Measurements from ENCODE around the gene ZFP36L1. TPM values are rescaled to one million over a fixed set of nuclear protein-coding genes. Genes with fewer than 3 reads are reported as not detected.
A peak's percentile ranks its signal among the peaks of the same experiment; 100 is the strongest.
"Not testable (repeated sequence)": the region's sequence is repeated elsewhere in the genome, so short reads cannot be mapped to it uniquely, and the experiment has no call there.

The ZFP36L1 gene
- total RNA-seq, 1 donor from 2014 or later: 49.2 TPM

DNA sequence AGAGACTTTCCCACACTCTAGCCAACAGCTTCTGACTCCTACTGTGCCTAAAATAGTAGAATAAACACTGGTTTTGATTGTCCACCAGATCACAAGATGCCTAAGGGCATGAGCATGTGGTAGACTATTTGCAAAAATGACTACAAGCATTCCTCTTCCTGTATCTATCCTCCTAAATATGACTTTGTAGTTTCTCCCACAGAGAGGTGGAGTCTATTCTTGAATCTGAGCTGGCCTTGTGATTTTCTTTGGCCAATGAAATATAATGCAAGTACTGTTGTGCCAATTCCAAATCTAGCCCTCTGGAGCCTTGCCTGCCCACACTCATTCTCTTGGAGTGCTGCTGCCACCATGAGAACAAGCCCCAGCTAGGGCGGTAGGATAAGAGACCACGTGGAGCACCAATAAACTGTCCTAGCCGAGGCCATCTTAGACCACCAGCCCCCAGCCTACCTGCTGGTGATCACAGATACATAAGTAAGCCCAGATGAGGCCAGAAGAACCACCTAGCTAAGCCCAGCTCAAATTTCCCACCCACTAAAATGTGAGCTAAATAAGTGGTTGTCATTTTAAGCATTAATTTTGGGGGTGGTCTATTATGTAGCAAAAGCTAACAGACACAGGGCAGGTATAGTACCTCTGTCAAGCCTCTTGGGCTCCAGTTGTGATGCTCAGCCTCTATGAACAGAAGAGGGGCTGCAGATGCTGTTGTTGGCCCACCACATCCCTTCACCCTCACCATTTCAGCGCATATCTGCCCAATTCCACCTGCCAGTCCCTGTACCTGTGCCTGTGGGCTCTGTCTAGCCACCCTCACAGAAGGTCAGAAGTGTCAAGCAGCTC, 17.9 kb downstream of the ZFP36L1 start:
- no peak for DNase-seq
- intact Hi-C loops (cut with micrococcal nuclease): no loop called here
- no peak for ATAC-seq

- ATAC-seq (no peak), DNase-seq (no peak)
- intact Hi-C loops (cut with micrococcal nuclease): no loop called here
Observed at GRCh38 chr14:68772761-68773381, 20.0 kb downstream of the ZFP36L1 start.

DNA sequence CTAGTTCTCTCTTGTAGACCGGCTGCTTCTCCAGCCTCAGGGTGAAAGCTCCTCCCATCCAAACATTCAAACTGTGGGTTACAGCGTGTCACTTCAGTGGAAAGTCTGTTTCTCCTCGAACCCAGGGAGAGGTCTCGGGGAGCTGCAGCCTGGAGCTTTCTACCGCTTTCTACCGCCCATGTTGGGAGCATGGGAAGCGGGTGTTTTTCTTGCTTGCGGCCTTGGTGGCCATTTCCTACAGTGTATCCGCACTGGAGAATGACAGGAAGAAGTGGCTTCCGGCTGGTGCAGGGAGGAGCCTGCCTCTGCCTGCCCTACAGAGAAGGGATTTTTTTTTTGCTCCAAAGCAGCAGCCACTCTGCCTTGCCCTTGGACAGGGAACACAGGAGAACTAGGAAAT, 21.2 kb downstream of the ZFP36L1 start:
- ATAC-seq (peak; percentile 85), DNase-seq (peak; percentile 67)
- intact Hi-C loops (cut with micrococcal nuclease): no loop called here

DNA sequence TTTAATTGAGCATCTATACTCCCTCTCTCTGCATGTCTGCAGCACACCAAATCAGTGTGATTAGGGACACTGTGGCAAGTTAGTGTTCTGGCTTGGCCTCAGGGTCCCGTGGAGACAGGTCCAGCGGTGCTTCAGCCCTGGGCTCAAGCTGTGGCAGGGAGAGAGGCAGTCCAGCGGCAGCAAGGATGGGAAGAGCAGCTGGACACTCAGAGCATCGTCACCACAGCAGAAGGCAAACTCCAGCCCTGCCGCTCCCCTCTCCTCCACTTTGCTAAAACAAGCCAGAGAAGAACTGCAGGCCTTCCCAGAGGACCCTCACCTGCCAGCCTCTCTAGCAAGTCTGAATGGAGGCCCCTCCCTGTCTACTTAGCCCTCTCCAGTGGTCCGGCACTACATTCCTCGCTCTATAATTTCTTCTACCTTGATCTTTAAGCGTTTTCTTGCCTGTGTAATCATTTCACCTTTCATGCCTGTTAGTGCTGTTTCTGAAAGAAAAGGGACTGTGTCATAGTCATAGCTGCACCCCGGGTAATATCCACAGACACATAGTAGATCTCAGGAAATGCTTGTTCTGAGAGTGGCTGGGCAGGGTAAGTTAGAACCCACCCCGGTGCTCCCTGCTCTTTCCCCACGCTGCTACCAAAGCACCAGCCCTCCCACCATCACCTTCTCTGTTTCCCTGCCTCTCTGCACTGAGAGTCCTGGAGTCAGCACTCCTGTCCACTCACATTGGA, 22.1 kb downstream of the ZFP36L1 start:
- no peak for DNase-seq
- intact Hi-C loops (cut with micrococcal nuclease): no loop called here
- ATAC-seq: no peak

DNA sequence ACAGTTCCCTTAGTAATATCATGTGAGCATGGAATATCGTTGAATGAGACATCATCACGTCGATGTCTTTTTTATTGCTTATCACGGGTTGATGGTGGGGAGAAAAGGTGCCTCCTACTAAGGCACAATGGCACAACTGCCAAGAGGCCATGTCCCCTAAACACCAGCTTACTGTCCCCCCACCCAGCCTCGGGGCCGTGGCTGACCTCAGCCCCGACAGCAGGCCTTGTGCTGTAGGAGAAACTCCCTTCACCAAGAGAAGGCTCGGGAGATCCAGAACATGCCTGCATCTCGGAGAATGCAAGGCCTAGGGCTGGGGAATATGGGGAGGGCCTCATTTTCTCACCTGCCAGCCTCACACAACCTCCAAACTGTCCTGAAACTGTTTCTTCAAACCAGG, 22.8 kb downstream of the ZFP36L1 start:
- ATAC-seq (no peak), DNase-seq (no peak)
- intact Hi-C loops (cut with micrococcal nuclease): no loop called here

- intact Hi-C loops (cut with micrococcal nuclease): no loop called here
- DNase-seq: no peak
- ATAC-seq: no peak
Observed at GRCh38 chr14:68768316-68768715, 24.6 kb downstream of the ZFP36L1 start.

DNA sequence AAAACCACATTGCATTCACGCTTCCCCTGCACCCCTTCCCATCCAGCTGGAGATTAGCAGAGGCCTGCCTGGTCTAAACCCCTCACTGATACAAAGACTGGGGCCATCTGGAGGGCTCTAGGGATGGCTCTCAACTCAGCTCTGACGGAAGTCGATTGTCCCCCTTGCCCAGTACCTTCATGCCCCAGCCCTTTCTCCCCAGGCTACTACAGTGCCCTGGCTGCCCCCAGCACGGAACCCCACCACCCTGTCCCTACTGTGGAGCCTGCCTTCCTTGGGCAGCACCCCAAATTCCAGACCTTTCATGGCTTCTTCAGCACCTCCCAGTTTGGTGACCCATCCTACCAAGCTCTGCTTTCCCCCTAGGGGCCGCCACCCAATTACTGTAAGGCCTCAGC, 25.6 kb downstream of the ZFP36L1 start:
- ATAC-seq: no peak
- intact Hi-C loops (cut with micrococcal nuclease): no loop called here
- no peak for DNase-seq

DNA sequence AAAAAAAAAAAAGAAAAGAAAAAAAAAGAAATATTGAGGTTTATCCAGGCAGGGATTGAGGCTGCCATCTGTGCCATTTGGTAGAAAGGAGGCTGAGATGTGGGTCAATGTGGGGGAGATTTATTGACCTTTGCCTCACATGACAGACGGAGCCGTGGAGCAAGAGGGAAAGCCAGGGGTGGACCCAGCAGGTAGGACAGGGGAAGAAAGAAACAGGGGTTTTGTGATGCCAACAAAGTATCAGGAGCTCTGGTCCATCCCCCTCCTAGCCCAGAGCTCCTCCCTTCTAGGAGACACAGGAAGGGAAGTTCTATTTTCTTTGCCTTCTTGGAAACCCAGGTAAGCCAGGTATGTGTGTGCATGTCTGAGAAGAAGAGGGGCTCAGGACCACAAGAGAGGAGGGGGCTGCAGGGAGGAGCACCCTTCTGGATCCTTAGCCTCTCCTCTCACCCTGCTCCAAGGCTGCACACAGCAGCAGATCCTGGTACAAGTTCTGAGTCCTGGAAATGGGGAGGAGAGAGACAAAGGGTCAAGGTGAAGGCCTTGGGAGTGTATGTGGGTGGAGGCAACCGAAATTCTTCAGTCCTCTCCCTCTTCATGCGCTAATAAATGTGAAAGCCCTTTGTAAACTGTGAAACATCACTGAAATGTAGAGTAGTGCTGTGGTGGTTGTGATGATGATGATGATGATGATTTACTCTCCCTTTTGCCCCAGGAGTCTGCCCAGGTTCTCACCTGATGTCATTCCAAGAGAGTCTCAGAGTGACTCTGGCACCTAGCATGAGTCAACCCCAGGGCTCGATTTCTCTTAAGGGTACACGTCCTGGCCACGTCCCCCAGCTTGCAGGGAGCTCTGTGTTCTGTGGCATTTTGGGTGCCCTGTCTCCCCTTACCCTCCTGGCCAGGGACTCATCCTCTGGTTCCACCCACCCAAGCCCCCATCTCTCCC, 26.3 kb downstream of the ZFP36L1 start:
- intact Hi-C loops (cut with micrococcal nuclease): no loop called here
- ATAC-seq: no peak
- no peak for DNase-seq

GRCh38 chr14:68763843-68764242, 29.0 kb downstream of the ZFP36L1 start:
- ATAC-seq; DNase-seq; intact Hi-C loops (cut with micrococcal nuclease): not testable (repeated sequence)

- intact Hi-C loops (cut with micrococcal nuclease): no loop called here
- DNase-seq: peak; percentile 83
- peak; percentile 93 for ATAC-seq
Observed at GRCh38 chr14:68762953-68763764, 29.7 kb downstream of the ZFP36L1 start.

GRCh38 chr14:68761391-68761790, 31.5 kb downstream of the ZFP36L1 start:
- intact Hi-C loops (cut with micrococcal nuclease): no loop called here
- ATAC-seq: no peak
- DNase-seq: no peak

DNA sequence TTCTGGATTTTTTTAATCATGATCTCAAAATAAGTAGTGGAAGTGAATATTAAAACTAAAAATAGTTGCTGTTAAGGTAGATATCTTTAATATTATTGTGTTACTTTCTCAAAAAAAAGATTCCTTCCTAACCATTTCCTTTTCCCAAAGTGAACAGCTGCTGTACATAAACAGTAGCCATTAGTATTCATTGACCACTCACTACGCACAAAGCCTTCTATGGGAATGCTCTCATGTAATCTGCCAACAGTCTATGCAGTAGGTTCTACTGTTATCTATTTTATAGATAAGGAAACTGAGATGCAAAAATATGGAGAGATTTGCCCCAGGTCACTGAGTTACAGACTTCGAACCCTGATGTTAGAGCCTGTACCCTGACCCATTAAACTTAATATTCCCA, 32.1 kb downstream of the ZFP36L1 start:
- intact Hi-C loops (cut with micrococcal nuclease): no loop called here

GRCh38 chr14:68759937-68760336, 32.9 kb downstream of the ZFP36L1 start:
- ATAC-seq: no peak
- no peak for DNase-seq

More for the DNA sequence above, 32.1 kb downstream of the ZFP36L1 start:
- DNase-seq: no peak
- no peak for ATAC-seq

GRCh38 chr14:68759017-68759560, 33.8 kb downstream of the ZFP36L1 start:
- no peak for ATAC-seq
- no peak for DNase-seq
- intact Hi-C loops (cut with micrococcal nuclease): no loop called here

More at GRCh38 chr14:68759937-68760336, 32.9 kb downstream of the ZFP36L1 start:
- intact Hi-C loops (cut with micrococcal nuclease): no loop called here

- DNase-seq (no peak), ATAC-seq (no peak)
Observed at GRCh38 chr14:68758301-68758700, 34.6 kb downstream of the ZFP36L1 start.

DNA sequence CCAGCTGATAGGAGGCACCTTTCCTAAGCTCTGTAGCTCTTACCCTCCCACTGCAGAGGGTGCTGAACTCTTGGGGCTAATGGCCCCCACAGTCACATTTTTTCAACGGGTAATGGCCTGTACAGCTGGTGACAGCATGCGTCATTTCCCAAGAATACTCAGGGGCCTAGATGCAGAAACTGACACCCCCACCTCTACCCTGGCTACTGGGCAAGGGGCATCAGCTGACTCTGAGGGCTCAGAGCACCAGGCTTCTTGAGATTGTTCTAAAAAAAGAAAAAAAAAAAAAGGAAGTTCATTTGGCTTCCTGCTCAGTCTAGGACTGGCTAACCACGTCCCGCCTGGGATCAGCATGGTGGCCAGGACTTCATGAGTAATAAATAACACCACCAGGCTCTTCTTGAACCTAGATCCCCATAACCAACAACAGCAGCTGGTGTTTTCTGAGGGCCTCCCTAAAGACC, 35.2 kb downstream of the ZFP36L1 start:
- ATAC-seq (peak; percentile 65), DNase-seq (peak; percentile 51)
- intact Hi-C loops (cut with micrococcal nuclease): no loop called here

More at GRCh38 chr14:68758301-68758700, 34.6 kb downstream of the ZFP36L1 start:
- intact Hi-C loops (cut with micrococcal nuclease): no loop called here

DNA sequence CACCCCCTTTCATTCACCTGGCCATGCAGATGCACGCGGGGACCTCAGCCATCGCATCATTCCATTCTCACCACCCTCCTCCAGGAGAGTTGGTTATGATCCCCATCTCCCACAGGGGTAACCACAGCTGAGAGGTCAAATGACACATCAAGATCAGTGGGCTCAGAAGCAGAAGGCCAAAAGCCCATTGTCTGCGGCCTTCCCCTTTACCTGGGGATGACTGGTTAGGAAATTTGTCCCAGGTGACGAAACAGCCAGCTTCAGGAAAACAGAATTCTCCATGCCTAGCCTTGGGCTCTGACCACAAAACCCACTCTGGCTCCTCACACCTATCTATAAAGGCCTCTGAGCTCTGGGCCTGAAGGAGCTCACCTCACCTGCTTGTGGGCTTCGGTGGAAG, 36.1 kb downstream of the ZFP36L1 start:
- intact Hi-C loops (cut with micrococcal nuclease): no loop called here
- ATAC-seq: no peak
- DNase-seq: no peak

- no peak for DNase-seq
- ATAC-seq: no peak
- intact Hi-C loops (cut with micrococcal nuclease): no loop called here
Observed at GRCh38 chr14:68756000-68756481, 36.8 kb downstream of the ZFP36L1 start.
